PC-3 (cell line): ENCODE results near the gene INTS1.

Experiments
- EZH2 ChIP-seq: fragments of 300-600 bp; sonication (generic); IDR thresholded peaks from one replicate; pipeline ENCODE4 v1.6.1; 2017; ENCODE audit warnings: antibody characterized with exemption, mild to moderate bottlenecking, low read length; ENCODE audit not compliant: unreplicated experiment
- EZH2phosphoT487 ChIP-seq: fragments of 300-600 bp; sonication (generic); IDR thresholded peaks from 2 replicates; pipeline ENCODE4 v1.6.1; 2018; ENCODE audit warnings: mild to moderate bottlenecking, antibody characterized with exemption, low read length, borderline replicate concordance
- TF ChIP-seq, protein P1 (sequence below): fragments of 300-600 bp; sonication (generic); conservative IDR thresholded peaks from 2 replicates; pipeline ENCODE4 v1.5.1; 2017; ENCODE audit warnings: antibody characterized with exemption, low read depth, mild to moderate bottlenecking, low read length

DNA sequence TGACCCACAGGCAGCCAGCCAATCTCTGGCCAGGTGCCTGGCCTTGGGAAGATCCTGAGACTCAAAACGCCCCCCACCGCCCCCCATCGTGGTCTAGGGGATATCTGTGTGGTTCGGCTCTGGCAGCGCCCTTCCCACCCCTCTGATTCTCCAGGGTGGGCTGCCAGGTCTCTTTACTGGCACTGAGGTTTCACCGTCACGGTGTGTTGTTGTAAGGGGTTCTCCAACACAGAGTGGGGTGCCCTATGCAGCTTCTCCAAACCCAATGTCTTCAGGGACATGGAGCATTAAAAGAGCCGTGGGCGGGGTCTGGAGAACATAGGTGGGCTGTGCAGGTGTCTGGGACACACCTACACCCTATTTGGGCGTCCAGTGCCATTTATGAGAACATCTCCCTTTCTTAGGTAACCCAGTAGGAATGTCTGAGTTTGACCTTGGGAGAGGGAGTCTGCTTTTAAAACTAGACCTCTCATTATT is 27.8 kb upstream of the INTS1 start:
- TF ChIP-seq, protein P1, sequence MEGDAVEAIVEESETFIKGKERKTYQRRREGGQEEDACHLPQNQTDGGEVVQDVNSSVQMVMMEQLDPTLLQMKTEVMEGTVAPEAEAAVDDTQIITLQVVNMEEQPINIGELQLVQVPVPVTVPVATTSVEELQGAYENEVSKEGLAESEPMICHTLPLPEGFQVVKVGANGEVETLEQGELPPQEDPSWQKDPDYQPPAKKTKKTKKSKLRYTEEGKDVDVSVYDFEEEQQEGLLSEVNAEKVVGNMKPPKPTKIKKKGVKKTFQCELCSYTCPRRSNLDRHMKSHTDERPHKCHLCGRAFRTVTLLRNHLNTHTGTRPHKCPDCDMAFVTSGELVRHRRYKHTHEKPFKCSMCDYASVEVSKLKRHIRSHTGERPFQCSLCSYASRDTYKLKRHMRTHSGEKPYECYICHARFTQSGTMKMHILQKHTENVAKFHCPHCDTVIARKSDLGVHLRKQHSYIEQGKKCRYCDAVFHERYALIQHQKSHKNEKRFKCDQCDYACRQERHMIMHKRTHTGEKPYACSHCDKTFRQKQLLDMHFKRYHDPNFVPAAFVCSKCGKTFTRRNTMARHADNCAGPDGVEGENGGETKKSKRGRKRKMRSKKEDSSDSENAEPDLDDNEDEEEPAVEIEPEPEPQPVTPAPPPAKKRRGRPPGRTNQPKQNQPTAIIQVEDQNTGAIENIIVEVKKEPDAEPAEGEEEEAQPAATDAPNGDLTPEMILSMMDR: no peak
- TF ChIP-seq EZH2: no peak
- TF ChIP-seq EZH2phosphoT487: no peak
